KMS-11 (cell line): ENCODE measurements around the gene RBM25.

ENCODE experiments used
- H2AFZ ChIP-seq: fragments of 200-600 bp; sonication (generic); 2 replicates; pipeline ENCODE4 v1.6.1; 2016; ENCODE audit warnings: antibody characterized with exemption, mixed run types, low read depth
- H3K27ac ChIP-seq: fragments of 200-600 bp; sonication (generic); 2 replicates; pipeline ENCODE4 v1.6.1; 2016; ENCODE audit warnings: mild to moderate bottlenecking, mixed run types
- H3K27me3 ChIP-seq: fragments of 200-600 bp; sonication (generic); 2 replicates; pipeline ENCODE4 v1.6.1; 2017; ENCODE audit warnings: mild to moderate bottlenecking, low read depth, mixed run types, moderate library complexity; ENCODE audit not compliant: insufficient read depth
- H3K36me3 ChIP-seq: fragments of 200-600 bp; sonication (generic); 2 replicates; pipeline ENCODE4 v1.6.1; 2017; ENCODE audit warnings: mild to moderate bottlenecking, mixed run types; ENCODE audit not compliant: insufficient read depth
- H3K4me1 ChIP-seq: fragments of 200-600 bp; sonication (generic); 2 replicates; pipeline ENCODE4 v1.6.1; 2016; ENCODE audit warnings: mild to moderate bottlenecking, low read depth, mixed run types; ENCODE audit not compliant: poor library complexity, severe bottlenecking
- H3K4me2 ChIP-seq: fragments of 200-600 bp; sonication (generic); 2 replicates; pipeline ENCODE4 v1.7.0; 2016; ENCODE audit warnings: mild to moderate bottlenecking, mixed run types
- H3K4me3 ChIP-seq: fragments of 200-600 bp; sonication (generic); IDR thresholded peaks from 2 replicates; pipeline ENCODE4 v1.6.1; 2017; ENCODE audit warnings: low read depth, low read length, mixed read lengths; ENCODE audit not compliant: insufficient read depth
- H3K79me2 ChIP-seq: fragments of 200-600 bp; sonication (generic); 2 replicates; pipeline ENCODE4 v1.6.1; 2016; ENCODE audit warnings: low read depth, mixed run types; ENCODE audit not compliant: insufficient read depth
- H3K9ac ChIP-seq: fragments of 200-600 bp; sonication (generic); 2 replicates; pipeline ENCODE4 v1.6.1; 2016; ENCODE audit warnings: mild to moderate bottlenecking, mixed run types
- H4K20me1 ChIP-seq: fragments of 200-600 bp; sonication (generic); 2 replicates; pipeline ENCODE4 v1.6.1; 2016; ENCODE audit warnings: mild to moderate bottlenecking, mixed run types; ENCODE audit not compliant: insufficient read depth
- TF ChIP-seq, protein P1 (sequence below): fragments of 200-600 bp; sonication (generic); conservative IDR thresholded peaks from 2 replicates; pipeline ENCODE4 v1.6.1; 2017; ENCODE audit warnings: low read depth, mild to moderate bottlenecking, antibody characterized with exemption, low read length, moderate library complexity, mixed read lengths

The RBM25 gene

GRCh38 chr14:73057944-73058223 lies 450 bp upstream of the RBM25 start:
- Histone ChIP-seq H4K20me1 (no peaks in the 10 kb centered on the region), H3K27me3 (no peaks in the 10 kb centered on the region), H3K4me1 (peaks cover 23% of the 10 kb centered on the region), H3K4me3 (no peak overlapping the region), H3K36me3 (no peaks in the 10 kb centered on the region), H3K79me2 (peaks cover 41% of the 10 kb centered on the region), H3K4me2 (peak overlapping the region; percentile 55), H2AFZ (peak overlapping the region; percentile 57), H3K27ac (peak overlapping the region; percentile 85), H3K9ac (peak overlapping the region; percentile 84)
- TF ChIP-seq, protein P1, sequence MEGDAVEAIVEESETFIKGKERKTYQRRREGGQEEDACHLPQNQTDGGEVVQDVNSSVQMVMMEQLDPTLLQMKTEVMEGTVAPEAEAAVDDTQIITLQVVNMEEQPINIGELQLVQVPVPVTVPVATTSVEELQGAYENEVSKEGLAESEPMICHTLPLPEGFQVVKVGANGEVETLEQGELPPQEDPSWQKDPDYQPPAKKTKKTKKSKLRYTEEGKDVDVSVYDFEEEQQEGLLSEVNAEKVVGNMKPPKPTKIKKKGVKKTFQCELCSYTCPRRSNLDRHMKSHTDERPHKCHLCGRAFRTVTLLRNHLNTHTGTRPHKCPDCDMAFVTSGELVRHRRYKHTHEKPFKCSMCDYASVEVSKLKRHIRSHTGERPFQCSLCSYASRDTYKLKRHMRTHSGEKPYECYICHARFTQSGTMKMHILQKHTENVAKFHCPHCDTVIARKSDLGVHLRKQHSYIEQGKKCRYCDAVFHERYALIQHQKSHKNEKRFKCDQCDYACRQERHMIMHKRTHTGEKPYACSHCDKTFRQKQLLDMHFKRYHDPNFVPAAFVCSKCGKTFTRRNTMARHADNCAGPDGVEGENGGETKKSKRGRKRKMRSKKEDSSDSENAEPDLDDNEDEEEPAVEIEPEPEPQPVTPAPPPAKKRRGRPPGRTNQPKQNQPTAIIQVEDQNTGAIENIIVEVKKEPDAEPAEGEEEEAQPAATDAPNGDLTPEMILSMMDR, result no peak

GRCh38 chr14:73058922-73059673 lies 764 bp downstream of the RBM25 start:
- H3K79me2 ChIP-seq, result peaks cover 54% of the 10 kb centered on the region
- H3K36me3 ChIP-seq, result no peaks in the 10 kb centered on the region
- H3K4me3 ChIP-seq, result no peak overlapping the region
- peak overlapping the region; percentile 85 for H3K27ac ChIP-seq
- H4K20me1 ChIP-seq, result 0 out of 2 replicates have a peak, but pooled peaks cover 4% of the 10 kb centered on the region
- peak overlapping the region; percentile 84 for H3K4me2 ChIP-seq
- no peak overlapping the region for H2AFZ ChIP-seq
- H3K27me3 ChIP-seq, result no peaks in the 10 kb centered on the region
- H3K4me1 ChIP-seq, result peaks cover 23% of the 10 kb centered on the region
- TF ChIP-seq, protein P1, result no peak
- H3K9ac ChIP-seq, result peak overlapping the region; percentile 84

- H3K27ac ChIP-seq, result no peak overlapping the region
- TF ChIP-seq, protein P1, result no peak
- H4K20me1 ChIP-seq, result 0 out of 2 replicates have a peak, but pooled peaks cover 3% of the 10 kb centered on the region
- peaks cover 96% of the 10 kb centered on the region for H3K79me2 ChIP-seq
- H3K27me3 ChIP-seq, result no peaks in the 10 kb centered on the region
- H3K4me1 ChIP-seq, result no peaks in the 10 kb centered on the region
- H3K4me2 ChIP-seq, result no peak overlapping the region
- no peak overlapping the region for H3K9ac ChIP-seq
- no peaks in the 10 kb centered on the region for H3K36me3 ChIP-seq
- no peak overlapping the region for H3K4me3 ChIP-seq
- H2AFZ ChIP-seq, result no peak overlapping the region
Observed at GRCh38 chr14:73069585-73069984, 11.3 kb downstream of the RBM25 start.

GRCh38 chr14:73091044-73091443 lies 32.7 kb downstream of the RBM25 start:
- no peaks in the 10 kb centered on the region for H3K27me3 ChIP-seq
- no peaks in the 10 kb centered on the region for H4K20me1 ChIP-seq
- no peak overlapping the region for H3K27ac ChIP-seq
- H3K4me2 ChIP-seq, result no peak overlapping the region
- H3K4me1 ChIP-seq, result no peaks in the 10 kb centered on the region
- H2AFZ ChIP-seq, result no peak overlapping the region
- no peaks in the 10 kb centered on the region for H3K36me3 ChIP-seq
- peaks cover 23% of the 10 kb centered on the region; the same call in 1 of the 2 replicates for H3K79me2 ChIP-seq
- TF ChIP-seq, protein P1, result no peak
- H3K4me3 ChIP-seq, result no peak overlapping the region
- no peak overlapping the region for H3K9ac ChIP-seq
